Right renal pelvis (tissue), 4 donors: ENCODE results near the gene BCLAF1. TPM values are rescaled to one million over a fixed set of nuclear protein-coding genes. Genes with fewer than 3 reads are reported as not detected.
"Not testable (repeated sequence)": the region's sequence is repeated elsewhere in the genome, so short reads cannot be mapped to it uniquely, and the experiment has no call there.

Experiments
- DNase-seq, 4 donors: peaks; one replicate each; pipeline ENCODE4 v3.0.0-alpha.2; 2013; ENCODE audit warnings: low read depth in 4 of 4, low spot score in 3 of 4, missing footprints in 1 of 4
- polyA plus RNA-seq, 4 donors: library from polyadenylated mRNA; unstranded; fragments of 120-200 nt; gene quantifications; one replicate each; pipeline ENCODE4 v1.2.1, GENCODE V29; 2013; ENCODE audit not compliant: insufficient read length in 4 of 4

BCLAF1 gene
- polyA plus RNA-seq, 4 donors = 178 to 231 (median 222) TPM

GRCh38 chr6:136249811-136250685 is 39.6 kb downstream of the BCLAF1 start, which contains the start of gene MTFR2:
Gene MTFR2 (minus strand): TSS chr6:136250311. CDS start chr6:136249099, 1,212 bp downstream.
- DNase-seq = peak; percentile 88 to 98 (median 98)

GRCh38 chr6:136249336-136249735 is 40.3 kb downstream of the BCLAF1 start:
- DNase-seq = no peak

GRCh38 chr6:136244061-136244616 is 45.5 kb downstream of the BCLAF1 start:
- DNase-seq = no peak

GRCh38 chr6:136236466-136237293 is 53.0 kb downstream of the BCLAF1 start:
- DNase-seq = no peak

GRCh38 chr6:136235233-136235564 is 54.4 kb downstream of the BCLAF1 start:
- DNase-seq = no peak

GRCh38 chr6:136232701-136233100 is 56.9 kb downstream of the BCLAF1 start:
- no peak for DNase-seq

- DNase-seq = no peak
Measured at GRCh38 chr6:136230219-136230853, 59.3 kb downstream of the BCLAF1 start.

GRCh38 chr6:136228814-136229213 is 60.8 kb downstream of the BCLAF1 start:
- no peak for DNase-seq

GRCh38 chr6:136226674-136227377 is 62.8 kb downstream of the BCLAF1 start:
- DNase-seq = peak in 1 of 4 donors; percentile 32

- DNase-seq = peak in 3 of 4 donors; percentile 28 to 57 (median 57)
Measured at GRCh38 chr6:136226027-136226673, 63.5 kb downstream of the BCLAF1 start.

GRCh38 chr6:136225496-136225895 is 64.2 kb downstream of the BCLAF1 start:
- no peak for DNase-seq

- DNase-seq = not testable (repeated sequence)
Measured at GRCh38 chr6:136224974-136225373, 64.7 kb downstream of the BCLAF1 start.

GRCh38 chr6:136216503-136217401 is 72.9 kb downstream of the BCLAF1 start:
- no peak for DNase-seq

- DNase-seq = no peak
Measured at GRCh38 chr6:136213853-136214252, 75.8 kb downstream of the BCLAF1 start.

GRCh38 chr6:136213012-136213539 is 76.6 kb downstream of the BCLAF1 start:
- no peak for DNase-seq

- no peak for DNase-seq
Measured at GRCh38 chr6:136212608-136213007, 77.0 kb downstream of the BCLAF1 start.

- DNase-seq = no peak
Measured at GRCh38 chr6:136210398-136211165, 79.1 kb downstream of the BCLAF1 start.

GRCh38 chr6:136209496-136209895 is 80.2 kb downstream of the BCLAF1 start:
- DNase-seq = no peak
